HG03457 (cell line): ENCODE data around the gene SLC2A9.
"Not testable (repeated sequence)": the region's sequence is repeated elsewhere in the genome, so short reads cannot be mapped to it uniquely, and the experiment has no call there.

Experiments
- ATAC-seq: cut with Tn5 transposase; IDR thresholded peaks from one replicate; pipeline ENCODE4 v1.9.1; 2021; ENCODE audit warnings: moderate number of reproducible peaks; ENCODE audit not compliant: unreplicated experiment

The SLC2A9 gene

DNA sequence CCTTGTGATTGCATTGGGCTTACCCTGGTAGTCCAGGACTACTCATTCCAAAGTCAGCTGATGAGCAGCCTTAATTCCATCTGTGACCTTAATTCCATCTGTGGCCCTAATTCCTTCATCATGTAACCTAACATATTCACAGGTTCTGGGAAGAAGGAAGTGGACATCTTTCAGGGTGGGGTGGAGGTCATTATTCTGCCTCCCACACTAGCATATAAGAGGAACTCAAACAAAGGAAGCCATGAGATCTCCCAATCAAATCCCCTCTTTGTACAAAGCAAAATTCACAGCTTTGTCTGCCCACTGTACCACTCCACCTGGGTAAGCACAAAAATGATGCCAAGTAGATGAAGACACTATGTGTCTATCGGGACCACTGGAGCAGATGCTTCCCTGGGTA, 87.3 kb downstream of the SLC2A9 start:
- ATAC-seq = no peak

DNA sequence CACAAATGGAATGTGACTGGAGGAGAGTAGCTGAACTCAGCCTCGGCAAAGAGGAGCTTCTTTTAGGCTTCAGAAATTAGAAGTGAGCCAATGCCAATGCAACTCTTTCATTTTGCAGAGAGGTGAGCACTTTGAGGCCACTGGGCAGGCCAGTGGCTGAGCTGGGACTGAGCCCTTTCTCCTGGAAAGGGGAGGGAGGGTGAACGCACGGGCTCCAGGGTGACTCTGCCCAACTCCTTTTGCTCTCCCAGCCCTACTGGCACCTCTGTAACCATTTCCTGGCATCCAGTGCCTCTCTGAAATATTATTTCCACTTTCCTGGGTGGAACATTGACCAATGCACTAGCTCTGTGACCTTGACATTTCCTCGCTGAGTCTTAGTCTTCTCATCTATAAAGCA, 88.1 kb downstream of the SLC2A9 start:
- no peak for ATAC-seq

GRCh38 chr4:9932771-9933170, 88.5 kb downstream of the SLC2A9 start:
- ATAC-seq = no peak

- ATAC-seq = no peak
These were observed 90.2 kb downstream of the SLC2A9 start for GRCh38 chr4:9931146-9931545.

DNA sequence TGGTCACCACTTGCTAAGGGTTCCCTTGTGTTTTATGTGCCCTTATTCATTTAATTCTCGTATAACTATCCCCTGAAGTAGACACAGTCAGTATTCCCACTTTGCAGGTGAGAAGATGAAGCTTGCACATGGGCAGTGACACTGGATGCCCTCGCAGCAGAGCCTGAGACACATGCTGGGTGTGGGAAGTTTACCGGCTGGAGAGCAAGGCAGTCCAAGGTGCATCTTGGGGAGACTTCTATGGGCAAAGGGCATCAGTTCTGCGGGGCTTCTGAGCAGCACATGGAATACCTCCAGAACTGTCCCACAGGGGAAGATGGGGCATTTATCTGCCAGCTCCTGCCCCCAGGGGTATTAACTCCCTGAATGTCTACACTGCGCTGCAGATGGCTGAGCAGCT, 92.2 kb downstream of the SLC2A9 start:
- ATAC-seq = no peak

DNA sequence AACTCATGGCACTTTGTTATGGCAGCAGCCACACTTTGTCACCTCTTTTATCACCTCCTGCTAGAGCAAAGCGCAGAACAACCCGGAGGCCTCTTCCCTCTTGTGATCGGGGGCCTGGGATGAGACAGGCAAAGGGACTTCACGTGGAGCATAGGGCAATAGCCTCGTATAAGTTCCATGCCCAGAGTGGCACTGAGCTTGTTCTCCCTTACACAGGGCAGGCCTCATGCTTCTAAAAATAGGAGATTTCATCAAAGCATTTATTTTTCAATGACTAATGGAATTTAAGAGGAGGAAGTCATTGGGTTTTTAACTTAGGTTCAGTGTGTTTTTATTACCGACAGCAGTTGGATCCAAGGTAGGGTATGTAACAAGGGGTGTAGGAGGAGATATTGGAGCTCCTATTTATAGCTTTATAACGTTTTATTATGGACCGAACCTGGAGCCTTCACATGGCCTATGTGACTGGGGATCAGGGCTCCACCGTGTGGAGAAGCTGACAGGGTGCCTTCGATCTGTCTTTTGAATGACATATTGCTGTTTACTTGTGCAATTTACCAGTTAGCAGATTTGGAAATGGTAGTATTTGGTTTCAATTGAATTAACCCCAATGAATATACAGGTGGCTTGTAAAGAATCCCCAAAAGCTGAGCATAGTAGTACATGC, 93.8 kb downstream of the SLC2A9 start:
- no peak for ATAC-seq

DNA sequence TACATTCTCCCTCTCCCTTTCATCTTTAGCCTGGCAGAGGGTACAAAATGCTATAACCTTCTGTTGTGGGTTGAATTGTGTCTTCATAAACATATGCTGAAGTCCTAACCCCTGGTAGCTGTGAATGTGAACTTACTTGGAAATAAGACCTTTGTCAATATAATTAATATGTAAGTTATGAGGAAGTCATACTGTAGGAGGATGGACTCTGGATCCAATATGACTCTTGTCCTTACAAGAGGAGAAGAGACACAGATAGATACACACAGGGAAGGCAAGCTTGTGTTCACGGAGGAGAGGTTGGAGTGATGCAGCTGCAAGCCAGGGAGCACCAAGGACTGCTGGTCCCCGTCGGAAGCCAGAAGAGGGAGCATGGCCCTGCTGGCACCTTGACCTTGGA, 94.7 kb downstream of the SLC2A9 start:
- ATAC-seq = no peak

GRCh38 chr4:9925750-9926439, 95.4 kb downstream of the SLC2A9 start:
- no peak for ATAC-seq

DNA sequence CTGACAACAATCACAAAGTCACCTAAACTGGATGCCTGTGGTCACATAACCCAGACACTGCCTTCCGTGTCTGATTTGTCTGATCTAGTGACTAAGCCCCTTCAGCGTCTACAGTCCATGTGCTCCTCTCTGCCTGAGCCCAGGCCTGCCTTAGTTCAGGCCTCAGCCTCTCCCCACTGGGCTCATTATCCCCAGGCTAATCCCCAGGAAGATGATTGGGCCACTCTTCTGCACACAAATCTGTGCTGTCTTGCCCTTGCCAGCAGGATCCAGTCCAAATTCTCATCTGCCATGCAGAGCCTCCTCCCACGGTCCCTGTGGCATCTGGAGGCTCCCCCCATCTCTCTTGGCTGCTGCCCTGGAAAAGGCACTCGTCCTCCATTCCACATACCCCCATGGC, 96.5 kb downstream of the SLC2A9 start:
- no peak for ATAC-seq

DNA sequence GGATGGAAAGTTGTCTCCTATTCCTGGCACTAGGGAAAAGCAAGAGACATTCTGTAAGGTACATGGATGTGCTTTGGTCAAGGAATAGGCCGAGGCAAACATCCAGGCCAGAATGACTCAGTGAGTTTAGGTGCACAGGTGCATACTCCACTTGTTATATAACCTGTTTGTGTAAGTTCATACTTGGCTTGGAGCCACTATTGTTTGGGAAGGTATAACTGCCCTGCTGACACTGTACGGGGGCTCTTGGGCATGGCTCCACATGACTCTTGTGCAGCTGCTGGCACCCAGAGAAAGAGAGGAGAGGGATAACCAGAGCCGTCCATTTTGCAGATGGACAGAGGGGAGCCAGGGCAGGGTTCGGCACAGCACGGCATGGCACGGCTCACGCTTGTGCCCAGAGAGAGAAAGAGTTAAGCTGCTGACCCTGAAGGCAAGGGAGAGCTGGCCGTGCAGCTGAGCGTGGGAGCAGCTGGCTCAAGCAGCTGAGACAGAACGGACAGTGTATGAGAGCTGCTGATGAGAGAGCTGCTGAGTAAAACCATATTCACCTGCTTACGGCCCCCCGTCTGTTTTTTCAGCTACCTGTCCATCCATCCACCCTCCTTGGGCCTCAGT, 98.0 kb downstream of the SLC2A9 start:
- ATAC-seq = no peak

- ATAC-seq = no peak
These were observed 100.0 kb downstream of the SLC2A9 start for GRCh38 chr4:9921326-9921725.

DNA sequence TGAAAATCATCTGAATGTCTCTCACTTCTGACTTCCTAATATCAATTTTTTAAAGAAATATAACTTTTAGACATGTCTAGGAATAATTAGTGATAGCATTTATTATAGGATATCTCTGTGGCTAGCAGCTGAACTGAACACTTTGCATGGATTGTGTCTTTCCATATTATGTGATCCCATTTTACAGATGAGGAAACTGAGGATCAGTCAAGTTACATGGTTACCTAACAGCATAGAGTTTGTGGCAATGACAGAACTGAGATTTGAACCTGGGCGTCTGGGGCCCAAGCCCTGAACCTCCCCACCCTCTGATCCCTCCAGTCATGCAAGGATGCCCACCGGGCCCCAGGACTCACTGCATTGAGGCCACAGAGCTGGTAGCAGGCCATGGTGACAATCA, 101.3 kb downstream of the SLC2A9 start:
- no peak for ATAC-seq

GRCh38 chr4:9919047-9919446, 102.2 kb downstream of the SLC2A9 start:
- no peak for ATAC-seq

- ATAC-seq = no peak
These were observed 102.8 kb downstream of the SLC2A9 start for GRCh38 chr4:9918484-9918883.

- no peak for ATAC-seq
These were observed 104.4 kb downstream of the SLC2A9 start for GRCh38 chr4:9916937-9917336.

DNA sequence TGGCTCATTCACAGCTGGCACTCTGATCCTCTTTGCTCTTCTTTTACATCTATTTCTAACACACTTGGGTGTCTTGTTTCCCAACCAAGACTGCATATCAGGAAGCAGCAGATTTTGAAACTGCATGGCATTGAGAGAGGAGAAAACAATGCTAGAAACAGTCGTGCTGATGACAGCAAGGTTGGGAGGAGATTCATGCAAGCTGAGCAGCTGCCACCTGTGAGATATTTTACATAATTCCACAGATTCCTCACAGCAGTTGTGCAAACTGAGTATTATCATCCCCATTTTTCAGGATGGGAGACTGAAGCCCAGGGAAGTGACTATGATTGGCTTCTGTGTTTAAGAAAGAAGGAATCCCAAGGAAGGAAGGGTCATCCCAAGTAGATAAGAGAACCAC, 105.0 kb downstream of the SLC2A9 start:
- ATAC-seq = no peak

DNA sequence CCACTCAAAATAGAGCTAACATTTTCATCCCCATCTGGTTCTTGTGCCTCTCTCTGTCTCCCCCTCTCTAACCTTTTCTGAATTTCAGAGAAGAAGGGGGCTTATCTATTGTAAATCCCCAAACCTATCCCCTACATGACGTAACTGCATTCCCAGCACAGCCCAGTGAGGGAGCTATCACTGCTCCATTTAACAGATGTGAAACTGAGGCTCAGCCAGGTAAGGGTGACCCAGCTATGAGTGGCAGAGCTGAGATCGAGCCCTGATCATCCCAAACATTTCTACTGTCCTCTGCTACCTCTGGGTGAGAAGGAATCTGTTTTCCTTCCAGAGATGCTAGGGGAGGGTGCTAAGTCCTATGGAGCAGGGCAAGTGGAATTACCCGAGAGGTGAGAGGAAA, 107.5 kb downstream of the SLC2A9 start:
- ATAC-seq = no peak

DNA sequence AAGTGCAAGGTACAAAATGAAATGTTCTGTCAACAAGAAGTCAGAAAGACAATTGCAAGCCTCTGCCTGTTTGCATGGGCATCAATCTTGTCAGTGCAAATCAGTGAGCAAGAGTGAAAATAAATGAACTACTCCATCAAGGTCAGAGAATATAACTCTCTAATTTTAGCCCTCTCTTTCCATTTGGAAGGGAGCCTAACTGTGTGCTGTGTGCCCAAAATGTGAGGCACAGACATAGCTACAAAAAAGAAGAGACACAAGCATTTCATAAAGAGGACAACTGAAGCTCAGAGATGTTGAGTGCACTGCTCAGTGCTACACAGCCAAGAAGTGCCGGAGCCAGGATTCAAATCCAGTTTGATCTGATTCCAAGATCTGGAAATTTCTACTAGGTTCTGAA, 114.3 kb downstream of the SLC2A9 start:
- ATAC-seq = no peak

DNA sequence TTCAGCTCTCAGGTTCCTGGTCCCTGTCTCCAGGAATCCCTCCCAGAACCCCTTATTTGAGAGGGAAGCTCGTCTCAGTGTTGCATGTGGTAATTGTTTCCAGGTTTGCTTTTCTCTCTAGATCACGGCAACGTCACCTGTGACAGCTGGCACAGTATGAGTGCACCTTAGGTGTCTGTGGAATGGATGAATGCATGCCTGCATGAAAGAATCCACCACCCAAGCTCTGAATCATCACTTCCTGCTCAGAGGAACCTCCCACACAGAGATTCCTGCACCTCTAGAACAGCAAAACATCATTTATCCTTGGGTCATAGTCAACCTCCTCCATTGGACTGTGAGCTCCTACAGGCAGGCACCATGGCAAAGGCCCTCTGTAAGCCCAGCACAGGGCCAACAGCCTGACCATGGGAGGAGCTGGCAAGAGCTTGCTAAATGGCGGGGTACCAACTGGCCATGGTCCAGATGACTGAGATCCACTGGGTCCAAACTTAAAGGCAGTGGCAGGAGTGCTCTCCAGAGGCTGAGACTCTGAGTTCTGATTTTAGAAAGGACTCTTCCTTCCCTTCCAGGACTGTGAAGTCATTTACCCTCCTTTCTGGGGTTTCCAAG, 116.2 kb downstream of the SLC2A9 start:
- no peak for ATAC-seq

DNA sequence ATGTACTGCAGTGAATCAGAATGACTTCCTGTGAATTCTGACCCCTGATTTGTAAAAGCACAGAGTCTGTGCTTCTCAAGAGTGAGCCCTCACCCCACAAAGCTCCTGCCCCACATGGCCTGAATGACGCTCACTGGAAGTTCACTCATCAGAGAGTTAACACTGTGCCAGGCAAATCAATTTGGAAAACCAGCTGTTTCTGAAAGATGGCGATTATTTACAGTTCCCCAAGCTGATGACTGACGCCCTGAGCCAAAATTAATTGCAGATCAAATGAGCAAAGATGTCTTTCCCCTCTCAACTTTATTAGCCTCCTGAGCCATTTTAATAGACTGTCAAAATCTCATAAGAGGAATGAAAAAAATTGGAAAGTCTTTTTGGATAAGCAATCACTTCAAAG, 118.0 kb downstream of the SLC2A9 start:
- ATAC-seq = no peak

DNA sequence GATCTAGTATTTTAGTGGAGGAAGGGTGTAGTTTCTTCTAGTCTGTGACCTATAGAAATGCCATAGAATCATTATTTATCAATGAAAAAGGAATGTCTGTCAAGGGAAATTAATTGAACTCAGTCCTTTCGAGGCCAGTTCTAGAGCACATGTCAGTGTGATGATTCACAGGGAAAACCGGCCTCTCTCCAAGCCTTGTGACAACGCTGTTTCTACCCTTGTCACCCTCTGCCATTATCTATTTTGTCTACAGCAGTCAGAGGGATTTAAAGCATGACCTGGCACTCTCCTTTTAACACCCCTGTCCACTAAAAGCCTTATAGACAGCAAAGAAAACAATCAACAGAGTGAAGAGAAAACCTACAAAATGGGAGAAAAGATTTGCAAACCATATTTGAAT, 120.0 kb downstream of the SLC2A9 start:
- no peak for ATAC-seq

- ATAC-seq = not testable (repeated sequence)
These were observed 120.7 kb downstream of the SLC2A9 start for GRCh38 chr4:9900633-9901032.
